Middle frontal gyrus (tissue), 1 donor: ENCODE results near the gene PLA2G4B.
A peak's percentile ranks its signal among the peaks of the same experiment; 100 is the strongest.
"Not testable (repeated sequence)": the region's sequence is repeated elsewhere in the genome, so short reads cannot be mapped to it uniquely, and the experiment has no call there.

Source experiments
- DNase-seq: peaks from one replicate; pipeline ENCODE4 v3.0.0-alpha.2; 2015; ENCODE audit warnings: low spot score; ENCODE audit errors: extremely low spot score

The PLA2G4B gene

GRCh38 chr15:41827290-41827879 is 11.3 kb upstream of the PLA2G4B start:
- no peak for DNase-seq

GRCh38 chr15:41827880-41828806 is 10.5 kb upstream of the PLA2G4B start, which contains the start of gene JMJD7:
TSS of gene JMJD7 (plus strand) at chr15:41828092. CDS start at chr15:41828125, 33 bp downstream.
- DNase-seq: peak; percentile 80

GRCh38 chr15:41828807-41829141 is 9.9 kb upstream of the PLA2G4B start:
- DNase-seq: no peak

GRCh38 chr15:41829959-41830646 is 8.5 kb upstream of the PLA2G4B start:
- no peak for DNase-seq

- DNase-seq: not testable (repeated sequence)
These were observed 7.4 kb upstream of the PLA2G4B start for GRCh38 chr15:41831291-41831690.

- no peak for DNase-seq
These were observed 6.4 kb upstream of the PLA2G4B start for GRCh38 chr15:41832208-41832607.

- no peak for DNase-seq
These were observed 5.8 kb upstream of the PLA2G4B start for GRCh38 chr15:41832875-41833274.

- no peak for DNase-seq
These were observed 4.6 kb upstream of the PLA2G4B start for GRCh38 chr15:41834096-41834495.

GRCh38 chr15:41836073-41836472 is 2.6 kb upstream of the PLA2G4B start:
- no peak for DNase-seq

GRCh38 chr15:41836713-41837454 is 1.8 kb upstream of the PLA2G4B start:
- no peak for DNase-seq

- no peak for DNase-seq
These were observed 1.3 kb downstream of the PLA2G4B start for GRCh38 chr15:41839781-41840491.

- no peak for DNase-seq
These were observed 2.0 kb downstream of the PLA2G4B start for GRCh38 chr15:41840673-41841072.

GRCh38 chr15:41841131-41841530 is 2.5 kb downstream of the PLA2G4B start:
- no peak for DNase-seq

- no peak for DNase-seq
These were observed 3.6 kb downstream of the PLA2G4B start for GRCh38 chr15:41842229-41842628.

- no peak for DNase-seq
These were observed 4.9 kb downstream of the PLA2G4B start for GRCh38 chr15:41843571-41843970.

- no peak for DNase-seq
These were observed 6.2 kb downstream of the PLA2G4B start for GRCh38 chr15:41844814-41845213.

- DNase-seq: no peak
These were observed 8.6 kb downstream of the PLA2G4B start for GRCh38 chr15:41847206-41847605.

- no peak for DNase-seq
These were observed 9.3 kb downstream of the PLA2G4B start for GRCh38 chr15:41847981-41848380.

- no peak for DNase-seq
These were observed 10.0 kb downstream of the PLA2G4B start for GRCh38 chr15:41848631-41849030.

- DNase-seq: no peak
These were observed 10.6 kb downstream of the PLA2G4B start for GRCh38 chr15:41849204-41849603.

GRCh38 chr15:41849861-41850260 is 11.2 kb downstream of the PLA2G4B start:
- DNase-seq: no peak
